Measurements from ENCODE around the gene PTPN14.

The PTPN14 gene

DNA sequence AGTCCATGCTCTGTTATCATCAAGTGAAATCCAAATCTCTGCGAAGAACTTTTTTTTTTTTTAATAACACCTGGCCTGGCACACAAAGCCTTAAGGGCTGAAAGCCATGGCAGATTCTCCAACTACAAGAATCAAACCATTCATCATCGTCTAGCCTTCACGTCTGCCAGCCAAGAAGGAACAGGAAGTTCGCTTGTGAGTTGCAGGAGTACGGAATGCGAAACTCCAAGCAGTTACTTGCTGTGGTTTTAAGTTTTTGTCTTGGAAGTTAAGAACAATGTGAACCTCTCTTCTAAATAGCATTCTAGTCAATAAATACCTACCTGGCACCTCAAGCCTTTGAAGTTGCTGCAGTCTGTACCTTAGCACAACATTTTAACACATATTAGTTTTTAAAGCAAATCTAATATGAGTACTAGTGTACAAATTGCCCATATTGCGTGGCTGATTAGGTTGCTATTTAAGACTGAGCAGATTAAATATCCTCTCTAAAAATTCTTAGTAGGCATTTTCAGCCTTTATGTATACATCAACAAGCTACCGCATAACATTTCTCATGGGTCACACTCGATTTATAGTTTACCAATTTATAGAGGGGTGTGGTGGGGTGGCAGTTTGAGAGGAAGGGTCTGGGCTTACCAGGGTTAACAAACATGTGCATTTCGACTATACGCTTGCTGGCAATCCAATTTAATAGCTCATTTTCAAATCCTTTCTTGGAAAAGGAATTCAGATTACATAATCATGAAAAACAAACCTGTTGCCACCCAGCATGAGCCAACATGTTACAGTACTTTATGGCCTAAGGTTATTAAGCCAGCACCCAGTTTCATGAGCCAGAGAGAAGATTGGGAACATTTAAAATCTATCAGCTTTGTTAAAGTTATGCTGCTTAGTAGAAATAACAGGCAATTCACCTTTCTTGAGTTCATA, 22.2 kb upstream of the PTPN14 start:
- no peak for DNase-seq (ENCODE audit: extremely low spot score)
- CTCF ChIA-PET, result interaction anchor here (0.8 kb wide), 1 partner anchor 43 kb away, joined by 3 read pairs; no protein-coding TSS in a partner anchor
- TF ChIP-seq NFRKB (IDR thresholded peaks at IDR 0.05) (no peak), TARDBP (IDR thresholded peaks at IDR 0.05) (no peak), HDGF (IDR thresholded peaks at IDR 0.05; ENCODE audit: borderline replicate concordance) (no peak), FOXM1 (IDR thresholded peaks at IDR 0.05; ENCODE audit: borderline replicate concordance) (no peak), ZNF384 (IDR thresholded peaks at IDR 0.05) (no peak), ELF4 (IDR thresholded peaks at IDR 0.05) (no peak), ARNT (IDR thresholded peaks at IDR 0.05) (no peak), FOXK2 (IDR thresholded peaks at IDR 0.05) (no peak), SP1 (IDR thresholded peaks at IDR 0.05) (no peak), BHLHE40 (IDR thresholded peaks at IDR 0.05; ENCODE audit: borderline replicate concordance) (no peak), FOXA1 (IDR thresholded peaks at IDR 0.05) (no peak), SUZ12 (IDR thresholded peaks at IDR 0.05) (no peak), LEF1 (IDR thresholded peaks at IDR 0.05; ENCODE audit: borderline replicate concordance) (no peak), L3MBTL2 (conservative IDR thresholded peaks at IDR 0.05) (no peak), CTBP1 (IDR thresholded peaks at IDR 0.05; ENCODE audit: borderline replicate concordance) (no peak)
- TF ChIP-seq, protein P1, sequence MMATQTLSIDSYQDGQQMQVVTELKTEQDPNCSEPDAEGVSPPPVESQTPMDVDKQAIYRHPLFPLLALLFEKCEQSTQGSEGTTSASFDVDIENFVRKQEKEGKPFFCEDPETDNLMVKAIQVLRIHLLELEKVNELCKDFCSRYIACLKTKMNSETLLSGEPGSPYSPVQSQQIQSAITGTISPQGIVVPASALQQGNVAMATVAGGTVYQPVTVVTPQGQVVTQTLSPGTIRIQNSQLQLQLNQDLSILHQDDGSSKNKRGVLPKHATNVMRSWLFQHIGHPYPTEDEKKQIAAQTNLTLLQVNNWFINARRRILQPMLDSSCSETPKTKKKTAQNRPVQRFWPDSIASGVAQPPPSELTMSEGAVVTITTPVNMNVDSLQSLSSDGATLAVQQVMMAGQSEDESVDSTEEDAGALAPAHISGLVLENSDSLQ (IDR thresholded peaks at IDR 0.05), result no peak
- POLR2A ChIA-PET, result no interaction called here

DNA sequence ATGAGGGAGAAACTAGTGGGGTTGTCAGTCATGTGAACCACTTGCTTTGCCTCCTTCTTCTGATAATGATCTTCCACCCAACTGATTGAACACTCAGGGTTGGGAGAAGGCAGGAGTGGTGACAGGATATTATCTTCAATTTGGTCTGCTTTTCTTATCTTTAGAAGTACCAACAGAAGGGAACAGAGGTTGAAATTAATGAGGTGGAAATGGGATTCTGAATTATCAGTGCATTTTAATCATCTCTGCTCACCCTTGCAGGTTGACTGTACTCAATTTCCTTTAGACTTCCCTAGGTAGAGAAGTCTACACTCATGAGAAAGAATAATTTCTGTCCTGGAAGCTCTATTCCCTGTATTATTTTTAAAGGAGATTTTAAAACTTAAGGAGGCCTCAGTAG, 19.9 kb upstream of the PTPN14 start:
- POLR2A ChIA-PET, result no interaction called here
- no peak for DNase-seq (ENCODE audit: extremely low spot score)
- TF ChIP-seq TARDBP (IDR thresholded peaks at IDR 0.05) (no peak), BHLHE40 (IDR thresholded peaks at IDR 0.05; ENCODE audit: borderline replicate concordance) (no peak)
- CTCF ChIA-PET, result no interaction called here

DNA sequence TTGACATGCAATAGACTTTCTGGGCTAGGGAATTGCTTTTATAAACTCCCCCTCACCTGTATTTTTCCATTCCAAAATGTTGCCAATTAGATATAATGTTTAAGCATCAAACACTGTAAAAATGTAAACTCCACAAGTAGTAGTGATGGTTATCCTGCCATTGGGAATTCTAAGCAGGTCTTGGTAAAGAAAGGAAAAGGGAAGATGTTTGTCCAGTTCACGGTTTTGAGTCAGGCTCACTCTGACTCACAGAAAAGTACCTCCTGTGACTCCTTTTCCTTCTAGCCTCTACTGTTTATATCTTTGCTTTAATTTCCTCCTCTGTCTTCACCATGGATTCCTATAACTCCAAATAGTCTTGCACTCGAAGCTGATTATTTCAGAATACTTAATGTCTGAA, 19.0 kb upstream of the PTPN14 start:
- CTCF ChIA-PET, result no interaction called here
- POLR2A ChIA-PET, result no interaction called here
- no peak for TF ChIP-seq BHLHE40 (IDR thresholded peaks at IDR 0.05; ENCODE audit: borderline replicate concordance)
- no peak for TF ChIP-seq FOXM1 (IDR thresholded peaks at IDR 0.05; ENCODE audit: borderline replicate concordance)
- TF ChIP-seq CTBP1 (IDR thresholded peaks at IDR 0.05; ENCODE audit: borderline replicate concordance), result no peak
- no peak for DNase-seq (ENCODE audit: extremely low spot score)

DNA sequence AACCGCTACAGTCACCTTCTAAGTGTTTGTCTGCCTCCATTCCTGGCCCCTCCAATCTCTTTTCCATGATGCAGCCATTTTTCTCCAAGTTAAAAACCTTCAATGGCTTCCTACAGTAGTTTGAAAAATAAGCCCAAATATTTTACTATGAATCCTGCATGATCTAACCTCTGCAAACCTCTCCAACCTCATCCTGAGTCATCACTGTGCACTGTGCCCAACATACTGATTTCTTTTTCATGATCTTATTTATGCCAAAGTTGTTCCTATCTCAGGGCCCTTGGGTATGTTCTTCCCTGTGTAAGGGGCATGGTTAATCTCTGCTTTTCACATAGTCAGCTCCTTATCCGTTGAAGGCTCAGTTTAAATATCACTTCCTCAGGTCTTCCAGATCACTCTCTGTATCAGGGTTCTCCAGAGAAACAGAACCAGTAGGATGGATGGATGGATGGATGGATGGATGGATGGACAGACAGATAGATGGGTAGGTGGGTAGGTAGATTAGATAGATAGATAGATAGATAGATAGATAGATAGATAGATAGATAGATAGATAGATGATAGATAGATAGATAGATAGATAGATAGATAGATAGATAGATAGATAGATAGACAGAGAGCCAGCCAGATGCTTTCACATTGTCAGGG, 18.1 kb upstream of the PTPN14 start:
- CTCF ChIA-PET, result no interaction called here
- POLR2A ChIA-PET, result no interaction called here
- TF ChIP-seq ZNF384 (IDR thresholded peaks at IDR 0.05) (no peak), CTBP1 (IDR thresholded peaks at IDR 0.05; ENCODE audit: borderline replicate concordance) (no peak), TARDBP (IDR thresholded peaks at IDR 0.05) (no peak), L3MBTL2 (conservative IDR thresholded peaks at IDR 0.05) (no peak), ARNT (IDR thresholded peaks at IDR 0.05) (no peak), HDGF (IDR thresholded peaks at IDR 0.05; ENCODE audit: borderline replicate concordance) (no peak), BHLHE40 (IDR thresholded peaks at IDR 0.05; ENCODE audit: borderline replicate concordance) (no peak), FOXM1 (IDR thresholded peaks at IDR 0.05; ENCODE audit: borderline replicate concordance) (no peak)
- DNase-seq (ENCODE audit: extremely low spot score), result no peak

DNA sequence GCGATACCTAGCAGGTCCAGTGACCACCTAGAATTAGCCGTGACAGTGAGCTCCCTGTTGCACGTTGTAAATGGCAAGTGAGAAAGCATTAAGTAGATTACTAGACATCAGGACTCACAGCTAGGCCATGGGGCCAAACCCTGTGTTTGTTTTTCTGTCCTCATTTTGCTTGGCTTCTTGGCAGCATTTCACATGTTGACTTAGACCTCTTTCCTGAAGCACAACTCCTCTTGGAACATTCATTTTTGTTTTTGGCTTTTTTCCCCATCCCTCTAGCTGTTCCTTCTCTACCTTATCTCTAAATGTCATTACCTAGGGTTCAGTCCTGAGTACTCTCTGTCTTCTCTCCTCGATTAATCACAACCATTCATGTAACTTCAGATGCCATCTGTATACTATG, 16.9 kb upstream of the PTPN14 start:
- CTCF ChIA-PET, result no interaction called here
- POLR2A ChIA-PET, result interaction anchor here (1.1 to 1.2 kb wide), 3 partner anchors 11 to 34 kb away, joined by 3 to 5 read pairs (median 3); partner anchors contain the start of genes CENPF and PTPN14
- DNase-seq (ENCODE audit: extremely low spot score), result no peak
- TF ChIP-seq FOXM1 (IDR thresholded peaks at IDR 0.05; ENCODE audit: borderline replicate concordance), result no peak
- no peak for TF ChIP-seq FOXA1 (IDR thresholded peaks at IDR 0.05)
- TF ChIP-seq ELF4 (IDR thresholded peaks at IDR 0.05), result no peak
- TF ChIP-seq SP1 (IDR thresholded peaks at IDR 0.05), result no peak
- no peak for TF ChIP-seq TARDBP (IDR thresholded peaks at IDR 0.05)
- TF ChIP-seq LEF1 (IDR thresholded peaks at IDR 0.05; ENCODE audit: borderline replicate concordance), result no peak
- TF ChIP-seq HDGF (IDR thresholded peaks at IDR 0.05; ENCODE audit: borderline replicate concordance), result no peak
- TF ChIP-seq, protein P1 (IDR thresholded peaks at IDR 0.05), result no peak
- TF ChIP-seq ARNT (IDR thresholded peaks at IDR 0.05), result no peak
- TF ChIP-seq CTBP1 (IDR thresholded peaks at IDR 0.05; ENCODE audit: borderline replicate concordance), result no peak
- TF ChIP-seq ZNF384 (IDR thresholded peaks at IDR 0.05), result no peak
- no peak for TF ChIP-seq NFRKB (IDR thresholded peaks at IDR 0.05)
- TF ChIP-seq L3MBTL2 (conservative IDR thresholded peaks at IDR 0.05), result no peak
- TF ChIP-seq SUZ12 (IDR thresholded peaks at IDR 0.05), result no peak

DNA sequence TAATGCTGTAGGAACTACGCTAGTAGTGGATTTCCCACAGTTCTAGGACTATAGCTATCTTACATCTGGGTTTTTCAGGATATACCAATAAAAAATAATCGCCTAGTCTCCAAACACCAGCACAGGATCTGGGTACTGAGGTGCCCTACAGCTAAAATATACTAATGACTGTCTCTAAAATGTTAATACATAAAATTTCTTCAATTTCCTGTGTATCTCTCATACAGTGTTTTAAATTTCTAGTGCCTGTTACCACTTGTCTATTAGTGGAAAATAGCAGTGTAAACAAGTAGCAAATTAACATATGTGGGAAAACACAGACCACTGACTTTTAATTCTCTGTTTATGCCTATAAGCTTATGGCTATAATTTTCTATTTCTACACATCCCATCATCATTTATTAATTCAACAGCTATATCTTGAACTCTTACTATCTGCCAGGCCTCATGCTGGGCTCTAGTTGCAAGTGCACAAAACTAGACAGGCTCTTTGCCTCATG, 16.1 kb upstream of the PTPN14 start:
- ChIA-PET CTCF (interaction anchor here (1.0 kb wide), 1 partner anchor 236 kb away, joined by 4 read pairs; no protein-coding TSS in a partner anchor), POLR2A (interaction anchor here (1.1 to 1.2 kb wide), 3 partner anchors 11 to 35 kb away, joined by 3 to 5 read pairs (median 3); partner anchors contain the start of genes CENPF and PTPN14)
- no peak for TF ChIP-seq ELF4 (IDR thresholded peaks at IDR 0.05)
- TF ChIP-seq NFRKB (IDR thresholded peaks at IDR 0.05), result no peak
- TF ChIP-seq TARDBP (IDR thresholded peaks at IDR 0.05), result no peak
- no peak for TF ChIP-seq SUZ12 (IDR thresholded peaks at IDR 0.05)
- no peak for TF ChIP-seq L3MBTL2 (conservative IDR thresholded peaks at IDR 0.05)
- no peak for TF ChIP-seq HDGF (IDR thresholded peaks at IDR 0.05; ENCODE audit: borderline replicate concordance)
- no peak for TF ChIP-seq FOXK2 (IDR thresholded peaks at IDR 0.05)
- TF ChIP-seq, protein P1 (IDR thresholded peaks at IDR 0.05), result no peak
- no peak for TF ChIP-seq CTBP1 (IDR thresholded peaks at IDR 0.05; ENCODE audit: borderline replicate concordance)
- no peak for TF ChIP-seq FOXM1 (IDR thresholded peaks at IDR 0.05; ENCODE audit: borderline replicate concordance)
- TF ChIP-seq ARNT (IDR thresholded peaks at IDR 0.05), result no peak
- TF ChIP-seq LEF1 (IDR thresholded peaks at IDR 0.05; ENCODE audit: borderline replicate concordance), result no peak
- DNase-seq (ENCODE audit: extremely low spot score), result no peak
